HEK293 (cell line): ENCODE results near the gene CENATAC.
"Not testable (repeated sequence)": the region's sequence is repeated elsewhere in the genome, so short reads cannot be mapped to it uniquely, and the experiment has no call there.

Source experiments
- CTCF ChIA-PET: fragments of 350-600 bp; formaldehyde crosslinking; extraction: SDS; loops from one replicate; lab custom pipeline; 2021; ENCODE audit warnings: antibody characterized with exemption; lab: Yijun Ruan, JAX
- POLR2A ChIA-PET: fragments of 300-600 bp; formaldehyde crosslinking; extraction: SDS; loops from one replicate; lab custom pipeline; 2020; ENCODE audit warnings: antibody characterized with exemption, inconsistent platforms; lab: Yijun Ruan, JAX
- H3K27ac ChIP-seq: fragments of 200-500 bp; sonication (Bioruptor generic); 2 replicates; pipeline ENCODE4 v1.5.1; 2014; ENCODE audit warnings: low read depth, low read length, control low read depth, inconsistent platforms; ENCODE audit errors: extremely low read depth
- H3K36me3 ChIP-seq, 2 experiments: fragments of 200-500 bp in 1 of 2; sonication (Bioruptor generic) in 1 of 2; 1 replicate in 1 of 2; 2 replicates in 1 of 2; pipeline ENCODE4 v1.5.1; 2014 to 2017; ENCODE audit warnings: inconsistent platforms in 2 of 2, low read length in 2 of 2; ENCODE audit not compliant: control insufficient read depth in 2 of 2, insufficient read depth in 1 of 2
- H3K4me1 ChIP-seq: fragments of 200-500 bp; sonication (Bioruptor generic); 2 replicates; pipeline ENCODE4 v1.5.1; 2014; ENCODE audit warnings: mild to moderate bottlenecking, low read length, inconsistent platforms; ENCODE audit not compliant: control insufficient read depth, insufficient read depth
- H3K4me3 ChIP-seq: 2 replicates; pipeline ENCODE4 v1.5.1; 2011; ENCODE audit warnings: low read depth, mild to moderate bottlenecking, control low read depth, low read length, moderate library complexity
- H3K9me3 ChIP-seq: fragments of 200-500 bp; sonication (Bioruptor generic); 2 replicates; pipeline ENCODE4 v1.5.1; 2014; ENCODE audit warnings: low read depth, low read length, inconsistent platforms; ENCODE audit not compliant: control insufficient read depth, insufficient read depth
- GLIS1 ChIP-seq: fragments of 450-650 bp; formaldehyde crosslinking; IDR thresholded peaks from 2 replicates; pipeline ENCODE4 v1.5.1; 2016; ENCODE audit warnings: missing biosample characterization, missing genetic modification characterization
- MYNN ChIP-seq: fragments of 450-650 bp; formaldehyde crosslinking; IDR thresholded peaks from 2 replicates; pipeline ENCODE4 v1.5.1; 2016; ENCODE audit warnings: missing biosample characterization, missing genetic modification characterization, borderline replicate concordance
- REPIN1 ChIP-seq: fragments of 450-650 bp; formaldehyde crosslinking; IDR thresholded peaks from 2 replicates; pipeline ENCODE4 v1.5.1; 2017; ENCODE audit warnings: missing biosample characterization, missing genetic modification characterization, low read depth
- SP7 ChIP-seq: fragments of 450-650 bp; formaldehyde crosslinking; IDR thresholded peaks from 2 replicates; pipeline ENCODE4 v1.5.1; 2016; ENCODE audit warnings: missing biosample characterization, missing genetic modification characterization
- ZBTB17 ChIP-seq: fragments of 450-650 bp; formaldehyde crosslinking; IDR thresholded peaks from 2 replicates; pipeline ENCODE4 v1.5.1; 2016; ENCODE audit warnings: missing biosample characterization, missing genetic modification characterization
- ZBTB48 ChIP-seq: fragments of 450-650 bp; formaldehyde crosslinking; IDR thresholded peaks from 2 replicates; pipeline ENCODE4 v1.5.1; 2016; ENCODE audit warnings: missing biosample characterization, missing genetic modification characterization
- ZEB2 ChIP-seq: fragments of 450-650 bp; formaldehyde crosslinking; IDR thresholded peaks from 2 replicates; pipeline ENCODE4 v1.5.1; 2016; ENCODE audit warnings: missing biosample characterization, missing genetic modification characterization
- ZNF239 ChIP-seq: fragments of 450-650 bp; formaldehyde crosslinking; IDR thresholded peaks from 2 replicates; pipeline ENCODE4 v1.5.1; 2016; ENCODE audit warnings: missing biosample characterization, missing genetic modification characterization
- ZNF341 ChIP-seq: fragments of 450-650 bp; formaldehyde crosslinking; IDR thresholded peaks from 2 replicates; pipeline ENCODE4; 2016; ENCODE audit warnings: low read depth, missing biosample characterization, missing genetic modification characterization
- ZNF510 ChIP-seq: fragments of 450-650 bp; formaldehyde crosslinking; IDR thresholded peaks from 2 replicates; pipeline ENCODE4 v1.5.1; 2018; ENCODE audit warnings: mild to moderate bottlenecking, missing genetic modification characterization, missing biosample characterization; ENCODE audit not compliant: insufficient replicate concordance
- ZNF600 ChIP-seq: fragments of 450-650 bp; formaldehyde crosslinking; IDR thresholded peaks from 2 replicates; pipeline ENCODE4 v1.5.1; 2016; ENCODE audit warnings: missing biosample characterization, missing genetic modification characterization
- ZNF626 ChIP-seq: fragments of 450-650 bp; sonication (Bioruptor Pico); formaldehyde crosslinking; IDR thresholded peaks from 2 replicates; pipeline ENCODE4 v1.5.1; 2018; ENCODE audit warnings: missing biosample characterization, missing genetic modification characterization, inconsistent platforms
- ZNF654 ChIP-seq: fragments of 450-650 bp; formaldehyde crosslinking; IDR thresholded peaks from 2 replicates; pipeline ENCODE4 v1.5.1; 2016; ENCODE audit warnings: low read depth, missing biosample characterization, missing genetic modification characterization
- TF ChIP-seq, protein P1 (sequence below): fragments of 450-650 bp; formaldehyde crosslinking; IDR thresholded peaks from 2 replicates; pipeline ENCODE4 v1.5.1; 2017; ENCODE audit warnings: missing biosample characterization, missing genetic modification characterization
- TF ChIP-seq, protein P2 (sequence below): fragments of 450-650 bp; formaldehyde crosslinking; IDR thresholded peaks from 2 replicates; pipeline ENCODE4 v1.5.0; 2017; ENCODE audit warnings: missing biosample characterization, missing genetic modification characterization, borderline replicate concordance
- TF ChIP-seq, protein P3 (sequence below): fragments of 450-650 bp; formaldehyde crosslinking; IDR thresholded peaks from 2 replicates; pipeline ENCODE4 v1.5.1; 2016; ENCODE audit warnings: missing biosample characterization, missing genetic modification characterization
- TF ChIP-seq, protein P4 (sequence below): fragments of 450-650 bp; formaldehyde crosslinking; IDR thresholded peaks from 2 replicates; pipeline ENCODE4 v1.5.1; 2016; ENCODE audit warnings: missing biosample characterization, missing genetic modification characterization
- TF ChIP-seq, protein P5 (sequence below): fragments of 450-650 bp; formaldehyde crosslinking; IDR thresholded peaks from 2 replicates; pipeline ENCODE4 v1.5.1; 2016; ENCODE audit warnings: missing biosample characterization, missing genetic modification characterization

Gene CENATAC

DNA sequence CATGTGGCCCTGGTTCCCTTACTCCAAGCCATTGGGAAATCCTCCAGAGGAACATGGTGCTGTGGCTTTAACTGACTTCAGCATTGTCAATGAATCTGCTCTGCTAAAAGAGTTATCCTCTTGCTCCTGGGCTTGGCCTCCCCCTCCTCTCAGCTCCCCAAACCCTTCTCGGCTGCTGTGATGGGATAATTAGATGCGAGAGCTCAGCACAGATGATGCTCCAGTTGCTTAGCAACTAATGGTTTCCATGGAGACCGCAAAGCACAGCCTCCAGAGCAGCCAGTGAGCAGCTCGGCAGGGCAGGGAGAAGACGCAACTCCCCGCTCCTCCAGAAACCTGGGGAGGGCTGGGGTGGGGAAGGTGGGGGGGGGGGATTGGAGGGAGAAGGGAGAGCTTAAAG is 44.7 kb upstream of the CENATAC start:
- Histone ChIP-seq H3K27ac (no peak overlapping the region), H3K4me3 (no peak overlapping the region), H3K9me3 (no peaks in the 10 kb centered on the region), H3K36me3 (no peaks in the 10 kb centered on the region), H3K4me1 (no peaks in the 10 kb centered on the region)
- TF ChIP-seq MYNN (tag by site-specific recombination) = peak; percentile 49; the same call in 1 of the 2 replicates
- TF ChIP-seq, protein P1, sequence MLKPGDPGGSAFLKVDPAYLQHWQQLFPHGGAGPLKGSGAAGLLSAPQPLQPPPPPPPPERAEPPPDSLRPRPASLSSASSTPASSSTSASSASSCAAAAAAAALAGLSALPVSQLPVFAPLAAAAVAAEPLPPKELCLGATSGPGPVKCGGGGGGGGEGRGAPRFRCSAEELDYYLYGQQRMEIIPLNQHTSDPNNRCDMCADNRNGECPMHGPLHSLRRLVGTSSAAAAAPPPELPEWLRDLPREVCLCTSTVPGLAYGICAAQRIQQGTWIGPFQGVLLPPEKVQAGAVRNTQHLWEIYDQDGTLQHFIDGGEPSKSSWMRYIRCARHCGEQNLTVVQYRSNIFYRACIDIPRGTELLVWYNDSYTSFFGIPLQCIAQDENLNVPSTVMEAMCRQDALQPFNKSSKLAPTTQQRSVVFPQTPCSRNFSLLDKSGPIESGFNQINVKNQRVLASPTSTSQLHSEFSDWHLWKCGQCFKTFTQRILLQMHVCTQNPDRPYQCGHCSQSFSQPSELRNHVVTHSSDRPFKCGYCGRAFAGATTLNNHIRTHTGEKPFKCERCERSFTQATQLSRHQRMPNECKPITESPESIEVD (tag by site-specific recombination) = no peak
- CTCF ChIA-PET = interaction anchor here (1.2 to 1.9 kb wide), 4 partner anchors 44 to 264 kb away, joined by 3 to 6 read pairs (median 4); no protein-coding TSS in a partner anchor
- POLR2A ChIA-PET = interaction anchor here (0.6 kb wide), 1 partner anchor 1173 kb away, joined by 5 read pairs; no protein-coding TSS in a partner anchor

DNA sequence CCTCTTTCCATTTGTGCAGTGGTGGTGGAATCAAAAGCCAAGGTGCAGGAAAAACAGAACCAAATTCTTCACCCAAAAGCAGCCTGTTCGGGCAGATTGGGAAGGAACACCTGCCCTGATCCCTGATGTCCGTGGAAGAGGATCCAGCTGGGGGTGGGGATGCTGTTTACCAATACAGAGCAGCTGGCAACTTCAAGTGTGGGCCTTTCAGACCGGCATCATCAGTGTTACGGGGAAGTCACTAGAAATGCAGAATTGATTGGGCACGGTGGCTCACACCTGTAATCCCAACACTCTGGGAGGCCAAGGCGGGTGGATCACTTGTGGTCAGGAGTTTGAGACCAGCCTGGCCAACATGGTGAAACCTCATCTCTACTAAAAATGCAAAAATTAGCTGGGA is 44.0 kb upstream of the CENATAC start:
- H3K4me1 ChIP-seq, H3K4me3 ChIP-seq, H3K9me3 ChIP-seq, H3K36me3 ChIP-seq, H3K27ac ChIP-seq: not testable (repeated sequence)
- CTCF ChIA-PET = interaction anchor here (1.2 to 3.9 kb wide), 4 partner anchors 24 to 264 kb away, joined by 4 to 30 read pairs (median 5); no protein-coding TSS in a partner anchor
- POLR2A ChIA-PET = interaction anchor here (1.2 kb wide), 1 partner anchor 44 kb away, joined by 3 read pairs; no protein-coding TSS in a partner anchor

DNA sequence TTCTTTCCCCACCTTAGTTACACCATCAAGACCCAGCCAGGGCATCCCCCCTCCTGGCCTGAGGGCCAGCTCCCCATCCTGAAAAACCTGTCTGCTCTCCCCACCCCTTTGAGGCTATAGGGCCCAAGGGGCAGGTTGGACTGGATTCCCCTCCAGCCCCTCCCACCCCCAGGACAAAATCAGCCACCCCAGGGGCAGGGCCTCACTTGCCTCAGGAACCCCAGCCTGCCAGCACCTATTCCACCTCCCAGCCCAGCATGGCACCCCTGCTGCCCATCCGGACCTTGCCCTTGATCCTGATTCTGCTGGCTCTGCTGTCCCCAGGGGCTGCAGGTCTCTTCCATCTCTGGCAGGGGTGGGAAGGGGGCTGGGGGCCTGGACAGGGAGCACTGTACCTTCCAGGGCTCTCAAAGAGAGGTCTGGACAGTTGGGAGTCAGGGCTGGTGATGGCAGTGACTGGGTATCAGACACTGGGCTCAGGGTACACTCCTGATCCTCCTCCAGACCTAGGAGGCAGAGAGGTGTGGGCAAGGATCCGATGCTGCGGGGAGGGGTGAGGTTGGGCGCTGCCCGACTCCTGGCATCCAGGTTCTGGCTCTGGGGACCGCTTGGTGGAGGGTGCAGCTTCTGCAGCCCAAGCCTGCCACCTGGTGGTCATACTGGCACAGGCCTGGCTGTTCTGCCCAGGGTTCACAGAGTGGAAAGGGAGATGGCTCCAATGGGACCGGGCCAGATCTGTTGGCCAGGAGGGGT is 41.7 kb upstream of the CENATAC start, which contains the start of gene UPK2:
TSS of gene UPK2 (plus strand) at position 205 of the 753 bp plus-strand sequence. CDS start at position 258, 53 bp downstream.
- Histone ChIP-seq H3K27ac (no peak within 1 kb of the TSS), H3K4me1 (no peaks in the 10 kb centered on the region), H3K36me3 (no peaks in the 10 kb centered on the region), H3K4me3 (no peak within 1 kb of the TSS), H3K9me3 (no peaks in the 10 kb centered on the region)
- ChIA-PET CTCF (interaction anchor here (0.6 to 3.9 kb wide), 24 partner anchors 8 to 359 kb away, joined by 3 to 30 read pairs (median 4); partner anchors contain the start of genes BCL9L and CENATAC), POLR2A (interaction anchor here (0.5 kb wide), 2 partner anchors 401 to 429 kb away, joined by 3 to 4 read pairs; no protein-coding TSS in a partner anchor)
- TF ChIP-seq ZNF341 (tag by site-specific recombination) = peak; percentile 61
- TF ChIP-seq, protein P2, sequence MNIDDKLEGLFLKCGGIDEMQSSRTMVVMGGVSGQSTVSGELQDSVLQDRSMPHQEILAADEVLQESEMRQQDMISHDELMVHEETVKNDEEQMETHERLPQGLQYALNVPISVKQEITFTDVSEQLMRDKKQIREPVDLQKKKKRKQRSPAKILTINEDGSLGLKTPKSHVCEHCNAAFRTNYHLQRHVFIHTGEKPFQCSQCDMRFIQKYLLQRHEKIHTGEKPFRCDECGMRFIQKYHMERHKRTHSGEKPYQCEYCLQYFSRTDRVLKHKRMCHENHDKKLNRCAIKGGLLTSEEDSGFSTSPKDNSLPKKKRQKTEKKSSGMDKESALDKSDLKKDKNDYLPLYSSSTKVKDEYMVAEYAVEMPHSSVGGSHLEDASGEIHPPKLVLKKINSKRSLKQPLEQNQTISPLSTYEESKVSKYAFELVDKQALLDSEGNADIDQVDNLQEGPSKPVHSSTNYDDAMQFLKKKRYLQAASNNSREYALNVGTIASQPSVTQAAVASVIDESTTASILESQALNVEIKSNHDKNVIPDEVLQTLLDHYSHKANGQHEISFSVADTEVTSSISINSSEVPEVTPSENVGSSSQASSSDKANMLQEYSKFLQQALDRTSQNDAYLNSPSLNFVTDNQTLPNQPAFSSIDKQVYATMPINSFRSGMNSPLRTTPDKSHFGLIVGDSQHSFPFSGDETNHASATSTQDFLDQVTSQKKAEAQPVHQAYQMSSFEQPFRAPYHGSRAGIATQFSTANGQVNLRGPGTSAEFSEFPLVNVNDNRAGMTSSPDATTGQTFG (tag by site-specific recombination) = no peak
- no peak for TF ChIP-seq REPIN1 (tag by site-specific recombination)
- TF ChIP-seq, protein P3, sequence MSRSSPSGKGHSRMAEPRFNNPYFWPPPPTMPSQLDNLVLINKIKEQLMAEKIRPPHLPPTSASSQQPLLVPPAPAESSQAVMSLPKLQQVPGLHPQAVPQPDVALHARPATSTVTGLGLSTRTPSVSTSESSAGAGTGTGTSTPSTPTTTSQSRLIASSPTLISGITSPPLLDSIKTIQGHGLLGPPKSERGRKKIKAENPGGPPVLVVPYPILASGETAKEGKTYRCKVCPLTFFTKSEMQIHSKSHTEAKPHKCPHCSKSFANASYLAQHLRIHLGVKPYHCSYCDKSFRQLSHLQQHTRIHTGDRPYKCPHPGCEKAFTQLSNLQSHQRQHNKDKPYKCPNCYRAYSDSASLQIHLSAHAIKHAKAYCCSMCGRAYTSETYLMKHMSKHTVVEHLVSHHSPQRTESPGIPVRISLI (tag by site-specific recombination) = no peak
- TF ChIP-seq SP7 (tag by site-specific recombination) = 0 out of 2 replicates have a peak, but pooled peaks have one; percentile 17
- TF ChIP-seq ZNF510 (tag by site-specific recombination) = no peak
- TF ChIP-seq ZNF626 (tag by site-specific recombination) = no peak
- TF ChIP-seq ZNF654 (tag by site-specific recombination) = peak; percentile 88
- TF ChIP-seq ZNF239 (tag by site-specific recombination) = no peak
- TF ChIP-seq ZBTB17 (tag by site-specific recombination) = peak; percentile 34; the same call in 1 of the 2 replicates
- TF ChIP-seq, protein P4, sequence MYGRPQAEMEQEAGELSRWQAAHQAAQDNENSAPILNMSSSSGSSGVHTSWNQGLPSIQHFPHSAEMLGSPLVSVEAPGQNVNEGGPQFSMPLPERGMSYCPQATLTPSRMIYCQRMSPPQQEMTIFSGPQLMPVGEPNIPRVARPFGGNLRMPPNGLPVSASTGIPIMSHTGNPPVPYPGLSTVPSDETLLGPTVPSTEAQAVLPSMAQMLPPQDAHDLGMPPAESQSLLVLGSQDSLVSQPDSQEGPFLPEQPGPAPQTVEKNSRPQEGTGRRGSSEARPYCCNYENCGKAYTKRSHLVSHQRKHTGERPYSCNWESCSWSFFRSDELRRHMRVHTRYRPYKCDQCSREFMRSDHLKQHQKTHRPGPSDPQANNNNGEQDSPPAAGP (tag by site-specific recombination) = 0 out of 2 replicates have a peak, but pooled peaks have one; percentile 28
- peak; percentile 66 for TF ChIP-seq ZNF600 (tag by site-specific recombination)
- 0 out of 2 replicates have a peak, but pooled peaks have one; percentile 23 for TF ChIP-seq ZBTB48 (tag by site-specific recombination)
- TF ChIP-seq GLIS1 (tag by site-specific recombination) = peak; percentile 21; the same call in 1 of the 2 replicates
- TF ChIP-seq, protein P5, sequence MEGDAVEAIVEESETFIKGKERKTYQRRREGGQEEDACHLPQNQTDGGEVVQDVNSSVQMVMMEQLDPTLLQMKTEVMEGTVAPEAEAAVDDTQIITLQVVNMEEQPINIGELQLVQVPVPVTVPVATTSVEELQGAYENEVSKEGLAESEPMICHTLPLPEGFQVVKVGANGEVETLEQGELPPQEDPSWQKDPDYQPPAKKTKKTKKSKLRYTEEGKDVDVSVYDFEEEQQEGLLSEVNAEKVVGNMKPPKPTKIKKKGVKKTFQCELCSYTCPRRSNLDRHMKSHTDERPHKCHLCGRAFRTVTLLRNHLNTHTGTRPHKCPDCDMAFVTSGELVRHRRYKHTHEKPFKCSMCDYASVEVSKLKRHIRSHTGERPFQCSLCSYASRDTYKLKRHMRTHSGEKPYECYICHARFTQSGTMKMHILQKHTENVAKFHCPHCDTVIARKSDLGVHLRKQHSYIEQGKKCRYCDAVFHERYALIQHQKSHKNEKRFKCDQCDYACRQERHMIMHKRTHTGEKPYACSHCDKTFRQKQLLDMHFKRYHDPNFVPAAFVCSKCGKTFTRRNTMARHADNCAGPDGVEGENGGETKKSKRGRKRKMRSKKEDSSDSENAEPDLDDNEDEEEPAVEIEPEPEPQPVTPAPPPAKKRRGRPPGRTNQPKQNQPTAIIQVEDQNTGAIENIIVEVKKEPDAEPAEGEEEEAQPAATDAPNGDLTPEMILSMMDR (tag by site-specific recombination) = peak; percentile 90
- TF ChIP-seq ZEB2 (tag by site-specific recombination) = 0 out of 2 replicates have a peak, but pooled peaks have one; percentile 25
